HCT116 (cell line): Measurements from ENCODE around the gene NEK7. TPM values are rescaled to one million over a fixed set of nuclear protein-coding genes. Genes with fewer than 3 reads are reported as not detected.

ENCODE experiments used
- ATAC-seq: fragments of 200-7000 bp; cut with Tn5 transposase; 2 replicates; pipeline ENCODE4 v1.9.1; 2020; ENCODE audit warnings: mild to moderate bottlenecking, moderate library complexity
- BruUV-seq: library from RNA; stranded (reverse); fragments of 400-500 nt; replicated peaks from 2 replicates; lab custom pipeline; 2021; lab: Mats Ljungman, UMichigan
- CTCF ChIA-PET: fragments of 300-600 bp; sonication (Branson Sonifier 250); formaldehyde crosslinking; loops from one replicate; lab custom pipeline; 2021; ENCODE audit warnings: antibody characterized with exemption; lab: Charles Lee
- POLR2A ChIA-PET: fragments of 300-600, 350-600 bp; sonication (Branson Sonifier 250); formaldehyde crosslinking; loops from one replicate; lab custom pipeline; 2021; ENCODE audit warnings: antibody characterized with exemption; lab: Charles Lee
- RAD21 ChIA-PET, 2 experiments: fragments of 300-600 bp; sonication (Branson Sonifier 250); formaldehyde crosslinking; loops; one replicate each; lab custom pipeline; 2023; ENCODE audit warnings: low total read pairs in 2 of 2; ENCODE audit not compliant: uncharacterized antibody in 2 of 2, unreplicated experiment in 2 of 2, low non-redundant PET in 1 of 2; lab: Charles Lee
- DNase-seq: peaks from one replicate; pipeline ENCODE4 v3.0.0-alpha.2; 2010; ENCODE audit warnings: low read depth, low spot score
- H2AFZ ChIP-seq: fragments of 200-600 bp; shearing (Covaris generic), sonication (generic); 2 replicates; pipeline ENCODE4 v1.6.1; 2017; ENCODE audit warnings: low read depth, mixed run types, mixed read lengths, antibody characterized with exemption, low read length; ENCODE audit not compliant: poor library complexity, severe bottlenecking
- H3K27ac ChIP-seq: 2 replicates; pipeline ENCODE4 v1.5.1; 2012; ENCODE audit warnings: low read depth, low read length
- H3K27me3 ChIP-seq: fragments of 200-600 bp; sonication (generic); 2 replicates; pipeline ENCODE4 v1.6.1; 2016; ENCODE audit warnings: mixed run types, low read length, mixed read lengths; ENCODE audit not compliant: insufficient read depth
- H3K36me3 ChIP-seq, 2 experiments: fragments of 200-500 bp in 1 of 2; fragments of 200-600 bp in 1 of 2; sonication (Bioruptor generic) in 1 of 2; sonication (generic) in 1 of 2; 2 replicates each; pipeline versions ENCODE4 v1.5.1 to v1.6.1; 2014 to 2016; ENCODE audit warnings: low read length in 2 of 2, inconsistent platforms in 1 of 2, mixed read lengths in 1 of 2, mixed run types in 1 of 2; ENCODE audit not compliant: insufficient read depth in 2 of 2, control insufficient read depth in 1 of 2
- H3K4me1 ChIP-seq, 2 experiments: fragments of 200-600 bp in 1 of 2; sonication (generic) in 1 of 2; 2 replicates each; pipeline versions ENCODE4 v1.5.1 to v1.6.1; 2012 to 2017; ENCODE audit warnings: low read length in 2 of 2, inconsistent platforms in 1 of 2, mild to moderate bottlenecking in 1 of 2, mixed read lengths in 1 of 2, mixed run types in 1 of 2, moderate library complexity in 1 of 2; ENCODE audit not compliant: insufficient read depth in 2 of 2, control insufficient read depth in 1 of 2
- H3K4me2 ChIP-seq: fragments of 200-600 bp; sonication (generic); 2 replicates; pipeline ENCODE4 v1.6.1; 2017; ENCODE audit warnings: mixed run types, low read length, mixed read lengths
- H3K4me3 ChIP-seq, 2 experiments: fragments of 200-600 bp in 1 of 2; sonication (generic) in 1 of 2; replicated peaks in 1 of 2; 2 replicates each; pipeline ENCODE4 v1.5.1; 2011 to 2016; ENCODE audit warnings: low read length in 2 of 2, control low read depth in 1 of 2, low read depth in 1 of 2, mild to moderate bottlenecking in 1 of 2, mixed read lengths in 1 of 2, mixed run types in 1 of 2
- H3K79me2 ChIP-seq: fragments of 200-600 bp; sonication (generic); 2 replicates; pipeline ENCODE4 v1.6.1; 2017; ENCODE audit warnings: mild to moderate bottlenecking, mixed run types, low read length, moderate library complexity, mixed read lengths; ENCODE audit not compliant: insufficient read depth
- H3K9ac ChIP-seq: fragments of 200-600 bp; sonication (generic); 2 replicates; pipeline ENCODE4 v1.6.1; 2016; ENCODE audit warnings: low read length, mixed read lengths
- H3K9me2 ChIP-seq: fragments of 200-600 bp; sonication (generic), shearing (Covaris generic); 2 replicates; pipeline ENCODE4 v1.6.1; 2017; ENCODE audit warnings: mixed run types, mild to moderate bottlenecking, moderate library complexity; ENCODE audit not compliant: insufficient read depth
- H3K9me3 ChIP-seq, 2 experiments: fragments of 200-500 bp in 1 of 2; fragments of 200-600 bp in 1 of 2; sonication (Bioruptor generic) in 1 of 2; sonication (generic) in 1 of 2; 2 replicates each; pipeline ENCODE4 v1.6.1; 2014 to 2017; ENCODE audit warnings: low read length in 2 of 2, mixed read lengths in 2 of 2, inconsistent platforms in 1 of 2, low read depth in 1 of 2, mild to moderate bottlenecking in 1 of 2, mixed run types in 1 of 2, moderate library complexity in 1 of 2; ENCODE audit not compliant: control insufficient read depth in 1 of 2, insufficient read depth in 1 of 2
- H4K20me1 ChIP-seq: fragments of 200-600 bp; sonication (generic), shearing (Covaris generic); 2 replicates; pipeline ENCODE4 v1.6.1; 2017; ENCODE audit warnings: mixed run types, mild to moderate bottlenecking, moderate library complexity; ENCODE audit not compliant: insufficient read depth
- JUND ChIP-seq: IDR thresholded peaks from 2 replicates; pipeline ENCODE4 v1.6.1; 2012
- RAD21 ChIP-seq: IDR thresholded peaks from 2 replicates; pipeline ENCODE4 v1.6.1; 2012; ENCODE audit warnings: low read depth, mild to moderate bottlenecking
- YY1 ChIP-seq: IDR thresholded peaks from 2 replicates; pipeline ENCODE4 v1.6.1; 2011; ENCODE audit warnings: low read length, low read depth, moderate library complexity, mild to moderate bottlenecking; ENCODE audit not compliant: insufficient replicate concordance; ENCODE audit errors: extremely low read depth
- ZFX ChIP-seq: fragments of 450-650 bp; IDR thresholded peaks from 2 replicates; pipeline ENCODE4 v1.6.1; 2017
- intact Hi-C: fragments of 100-400 bp; cut with micrococcal nuclease; formaldehyde crosslinking; loops from 2 replicates; pipeline ENCODE4 v1.10.0; 2022
- total RNA-seq: library from RNA; stranded (reverse); gene quantifications from one replicate; pipeline ENCODE4 v1.2.1, GENCODE V29; 2021; ENCODE audit not compliant: unreplicated experiment
- TF ChIP-seq, protein P1 (sequence below), 3 experiments: fragments of 200-600 bp in 1 of 3; sonication (generic) in 1 of 3; IDR thresholded peaks in 2 of 3; conservative IDR thresholded peaks in 1 of 3; 2 replicates each; pipeline ENCODE4 v1.5.1; 2012 to 2017; ENCODE audit warnings: low read depth in 2 of 3, low read length in 2 of 3, antibody characterized with exemption in 1 of 3, borderline replicate concordance in 1 of 3, control low read depth in 1 of 3, mild to moderate bottlenecking in 1 of 3, mixed read lengths in 1 of 3, mixed run types in 1 of 3, moderate library complexity in 1 of 3; ENCODE audit not compliant: insufficient read depth in 1 of 3

Gene NEK7
- total RNA-seq, 1 experiment from 2014 or later: 33.0 TPM

DNA sequence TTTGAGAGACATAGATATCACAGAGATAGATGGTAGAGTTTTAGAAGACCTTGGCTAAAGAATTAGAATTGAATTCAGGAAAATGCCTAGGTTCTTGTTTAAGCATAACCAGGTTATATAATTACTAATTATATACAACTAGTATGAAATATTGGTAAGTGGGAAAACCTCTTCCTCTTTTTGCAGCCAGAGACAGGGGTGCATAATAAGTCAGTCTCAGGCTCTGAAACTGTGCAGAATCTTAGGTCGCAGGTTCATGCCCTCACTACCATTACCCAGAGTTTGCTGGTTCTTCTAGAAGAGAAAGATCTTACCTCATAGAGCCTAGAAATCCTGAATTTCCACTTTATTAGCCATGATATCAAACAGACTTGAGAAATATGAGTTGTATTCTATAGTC lies 183.3 kb downstream of the NEK7 start:
- RAD21 ChIA-PET: no interaction called here
- no peak for DNase-seq
- Histone ChIP-seq H3K4me2 (no peak overlapping the region), H4K20me1 (no peaks in the 10 kb centered on the region), H2AFZ (no peak overlapping the region), H3K9me2 (no peaks in the 10 kb centered on the region), H3K4me3 (no peak overlapping the region), H3K4me1 (no peaks in the 10 kb centered on the region), H3K27me3 (no peaks in the 10 kb centered on the region), H3K27ac (no peak overlapping the region), H3K9ac (no peak overlapping the region), H3K9me3 (no peaks in the 10 kb centered on the region), H3K36me3 (no peaks in the 10 kb centered on the region), H3K79me2 (no peaks in the 10 kb centered on the region)
- POLR2A ChIA-PET: no interaction called here
- CTCF ChIA-PET: no interaction called here
- BruUV-seq: no TSS peak
- no peak for TF ChIP-seq YY1
- TF ChIP-seq JUND: no peak
- TF ChIP-seq ZFX: no peak
- ATAC-seq: no peak
- intact Hi-C loops: no loop called here

DNA sequence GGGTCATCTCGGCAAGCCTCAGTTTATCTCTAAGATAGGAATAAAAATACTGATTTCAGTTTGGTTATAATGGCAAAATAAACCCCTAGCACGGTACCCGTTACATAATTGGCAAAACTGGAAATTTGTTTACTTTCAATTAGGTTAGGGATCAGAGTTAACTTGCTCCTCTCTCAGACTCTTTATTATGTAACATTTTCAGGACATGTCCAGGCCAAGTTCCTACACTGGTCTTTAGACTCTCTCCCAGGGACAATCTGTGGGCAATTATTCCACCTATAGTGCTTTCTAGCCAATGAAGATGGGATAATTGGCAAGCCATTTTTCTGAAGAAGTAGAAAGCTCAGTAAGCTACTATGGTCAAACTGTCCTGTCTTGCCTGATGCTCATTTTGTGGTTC lies 189.4 kb downstream of the NEK7 start:
- intact Hi-C loops: no loop called here
- H2AFZ ChIP-seq: no peak overlapping the region
- no peak for ATAC-seq

DNA sequence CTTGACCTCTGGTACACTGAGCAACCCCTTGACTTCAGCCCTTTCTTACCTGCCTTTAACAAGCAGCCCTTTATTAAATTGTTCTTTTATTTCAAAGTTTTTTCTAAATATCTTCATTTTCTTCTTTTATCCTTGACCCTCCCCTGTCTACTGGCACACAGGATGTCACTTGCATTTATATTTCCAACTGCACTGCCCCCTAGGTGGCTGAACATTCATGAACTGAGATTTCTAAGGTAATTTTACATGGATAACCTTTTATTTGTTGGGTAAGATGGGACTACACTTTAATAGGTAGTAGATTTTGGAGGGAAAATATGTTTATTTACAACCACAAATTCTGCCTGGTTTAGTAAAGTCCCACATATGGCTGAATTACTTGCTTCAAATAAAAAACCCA lies 193.7 kb downstream of the NEK7 start:
- Histone ChIP-seq H3K27ac (no peak overlapping the region), H3K9me3 (no peaks in the 10 kb centered on the region), H3K4me2 (no peak overlapping the region), H3K4me1 (no peaks in the 10 kb centered on the region), H3K36me3 (no peaks in the 10 kb centered on the region), H2AFZ (no peak overlapping the region), H3K9me2 (no peaks in the 10 kb centered on the region), H3K9ac (no peak overlapping the region), H3K4me3 (no peak overlapping the region), H3K79me2 (no peaks in the 10 kb centered on the region), H3K27me3 (no peaks in the 10 kb centered on the region), H4K20me1 (no peaks in the 10 kb centered on the region)
- ChIA-PET RAD21 (no interaction called here), POLR2A (no interaction called here), CTCF (no interaction called here)
- DNase-seq: no peak
- no TSS peak for BruUV-seq
- intact Hi-C loops: loop anchor here (10.0 kb wide), 1 partner anchor 416 kb away; no protein-coding TSS in a partner anchor
- TF ChIP-seq, protein P1, sequence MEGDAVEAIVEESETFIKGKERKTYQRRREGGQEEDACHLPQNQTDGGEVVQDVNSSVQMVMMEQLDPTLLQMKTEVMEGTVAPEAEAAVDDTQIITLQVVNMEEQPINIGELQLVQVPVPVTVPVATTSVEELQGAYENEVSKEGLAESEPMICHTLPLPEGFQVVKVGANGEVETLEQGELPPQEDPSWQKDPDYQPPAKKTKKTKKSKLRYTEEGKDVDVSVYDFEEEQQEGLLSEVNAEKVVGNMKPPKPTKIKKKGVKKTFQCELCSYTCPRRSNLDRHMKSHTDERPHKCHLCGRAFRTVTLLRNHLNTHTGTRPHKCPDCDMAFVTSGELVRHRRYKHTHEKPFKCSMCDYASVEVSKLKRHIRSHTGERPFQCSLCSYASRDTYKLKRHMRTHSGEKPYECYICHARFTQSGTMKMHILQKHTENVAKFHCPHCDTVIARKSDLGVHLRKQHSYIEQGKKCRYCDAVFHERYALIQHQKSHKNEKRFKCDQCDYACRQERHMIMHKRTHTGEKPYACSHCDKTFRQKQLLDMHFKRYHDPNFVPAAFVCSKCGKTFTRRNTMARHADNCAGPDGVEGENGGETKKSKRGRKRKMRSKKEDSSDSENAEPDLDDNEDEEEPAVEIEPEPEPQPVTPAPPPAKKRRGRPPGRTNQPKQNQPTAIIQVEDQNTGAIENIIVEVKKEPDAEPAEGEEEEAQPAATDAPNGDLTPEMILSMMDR (IDR thresholded peaks at IDR 0.05 in 2 of 3, conservative IDR thresholded peaks at IDR 0.05 in 1 of 3; ENCODE audit: borderline replicate concordance in 1 of 3, insufficient read depth in 1 of 3, low read depth in 2 of 3, low read length in 2 of 3): peak; percentile 24 to 36 (median 35); a peak in 2 of 6 replicates
- TF ChIP-seq RAD21: peak; percentile 34; the same call in 1 of the 2 replicates
- no peak for TF ChIP-seq YY1
- 0 out of 2 replicates have a peak, but pooled peaks have one; percentile 52 for ATAC-seq

More for the DNA sequence above, 189.4 kb downstream of the NEK7 start:
- no peaks in the 10 kb centered on the region for H4K20me1 ChIP-seq
- no peak overlapping the region for H3K9ac ChIP-seq
- no peaks in the 10 kb centered on the region for H3K27me3 ChIP-seq
- no peaks in the 10 kb centered on the region for H3K79me2 ChIP-seq
- no peaks in the 10 kb centered on the region for H3K9me2 ChIP-seq
- no peak for DNase-seq
- H3K9me3 ChIP-seq: no peaks in the 10 kb centered on the region
- RAD21 ChIA-PET: no interaction called here
- CTCF ChIA-PET: no interaction called here
- no peak overlapping the region for H3K4me2 ChIP-seq
- TF ChIP-seq ZFX: no peak
- H3K27ac ChIP-seq: no peak overlapping the region
- H3K4me1 ChIP-seq: no peaks in the 10 kb centered on the region
- no TSS peak for BruUV-seq
- POLR2A ChIA-PET: no interaction called here
- no peak overlapping the region for H3K4me3 ChIP-seq
- H3K36me3 ChIP-seq: no peaks in the 10 kb centered on the region
